ENCODE measurements around the gene PBX3. TPM values are rescaled to one million over a fixed set of nuclear protein-coding genes. Genes with fewer than 3 reads are reported as not detected.

Gene PBX3
- total and polyA plus RNA-seq, 2 of the 13 experiments (the other 11 are each of a cell fraction or from before 2014, with no cell fraction given): 6.0 to 11.2 TPM

GRCh38 chr9:125821078-125821477 is 73.9 kb downstream of the PBX3 start:
- intact Hi-C loops (cut with micrococcal nuclease; ENCODE audit: unreplicated experiment): no loop called here
- Histone ChIP-seq H3K27ac (ENCODE audit: extremely low read length, insufficient read depth, low read length) (no peak overlapping the region), H2AFZ (ENCODE audit: low read length) (no peak overlapping the region), H3K36me3 (replicated peaks in 1 of 2; ENCODE audit: control insufficient read depth in 1 of 2, insufficient read depth in 2 of 2, low read length in 2 of 2) (no peaks in the 10 kb centered on the region), H3K4me3 (replicated peaks in 1 of 3; ENCODE audit: insufficient read depth in 1 of 3, low read depth in 2 of 3, low read length in 3 of 3) (no peak overlapping the region), H3K4me1 (ENCODE audit: insufficient read depth, low read length) (peaks cover 7% of the 10 kb centered on the region), H3K9ac (ENCODE audit: insufficient read depth, low read depth, low read length) (no peak overlapping the region), H4K20me1 (ENCODE audit: insufficient read depth, low read length) (no peaks in the 10 kb centered on the region), H3K9me3 (ENCODE audit: low read length) (no peaks in the 10 kb centered on the region), H3K79me2 (ENCODE audit: insufficient read depth, low read length) (no peaks in the 10 kb centered on the region), H3K27me3 (ENCODE audit: control insufficient read depth in 1 of 2, insufficient read depth in 2 of 2, low read length in 2 of 2) (no peaks in the 10 kb centered on the region), H3K4me2 (ENCODE audit: low read depth, low read length) (no peak overlapping the region)
- no peak for FAIRE-seq
- CTCF ChIA-PET (ENCODE audit: low intra/inter-chr PET ratio, low total read pairs): no interaction called here
- no peak for DNase-seq (ENCODE audit: low spot score)
- ATAC-seq: no peak
- POLR2A ChIA-PET: no interaction called here
- in situ Hi-C loops (cut with HindIII; ENCODE audit: extremely low pct_ligation_motif_present, low pct_unique_long_range_greater_than_20kb): no loop called here
- WGBS (ENCODE audit: low lambda C conversion rate): 97% methylated on average over 4 of the region's 4 CpGs
- no TSS peak for BruUV-seq (replicated peaks)
- no peak for TF ChIP-seq PATZ1 (CRISPR knock-in tag; IDR thresholded peaks at IDR 0.05)
- no peak for TF ChIP-seq SOX6 (IDR thresholded peaks at IDR 0.05)
- TF ChIP-seq SOX6 (CRISPR knock-in tag; IDR thresholded peaks at IDR 0.05): no peak
- TF ChIP-seq CREB1 (IDR thresholded peaks at IDR 0.05): no peak
- TF ChIP-seq CREB1 (CRISPR knock-in tag; IDR thresholded peaks at IDR 0.05): no peak
- no peak for TF ChIP-seq SNAPC5 (CRISPR knock-in tag; IDR thresholded peaks at IDR 0.05; ENCODE audit: borderline replicate concordance)
- TF ChIP-seq MYNN (CRISPR knock-in tag; IDR thresholded peaks at IDR 0.05; ENCODE audit: low read depth): no peak
- TF ChIP-seq CBFB (CRISPR knock-in tag; IDR thresholded peaks at IDR 0.05): no peak
- TF ChIP-seq MBNL3 (CRISPR knock-in tag; conservative IDR thresholded peaks at IDR 0.05): no peak
- no peak for TF ChIP-seq SIX1 (CRISPR knock-in tag; IDR thresholded peaks at IDR 0.05; ENCODE audit: borderline replicate concordance)
- no peak for TF ChIP-seq MYC (CRISPR knock-in tag; IDR thresholded peaks at IDR 0.05; ENCODE audit: borderline replicate concordance)
- no peak for TF ChIP-seq ZNF646 (CRISPR knock-in tag; IDR thresholded peaks at IDR 0.05)
- no peak for TF ChIP-seq AGO1 (IDR thresholded peaks at IDR 0.05; ENCODE audit: low read depth, low read length, poor library complexity, severe bottlenecking)
- no peak for TF ChIP-seq NFATC3 (CRISPR knock-in tag; IDR thresholded peaks at IDR 0.05)

Data from HepG2 (cell line).